Activated CD4-positive, alpha-beta T cell treated with anti-CD3 and anti-CD28 coated beads, Interleukin-2, amount 10 ng/mL, durations not matched to agents 24 days and 14 days (primary cell): Measurements from ENCODE around the gene TP53AIP1. TPM values are rescaled to one million over a fixed set of nuclear protein-coding genes. Genes with fewer than 3 reads are reported as not detected.

Experiments
- DNase-seq: peaks from one replicate; pipeline ENCODE4 v3.0.0; 2022
- H3K27ac Mint-ChIP-seq: one replicate; pipeline ENCODE4 v1.8.0; 2022; ENCODE audit warnings: mild to moderate bottlenecking, mixed read lengths
- H3K27me3 Mint-ChIP-seq: one replicate; pipeline ENCODE4 v1.8.0; 2022; ENCODE audit warnings: mixed read lengths
- H3K36me3 Mint-ChIP-seq: one replicate; pipeline ENCODE4 v1.8.0; 2022; ENCODE audit warnings: low read depth, mild to moderate bottlenecking, mixed read lengths
- H3K4me1 Mint-ChIP-seq: one replicate; pipeline ENCODE4 v1.8.0; 2021; ENCODE audit warnings: mixed read lengths
- H3K4me3 Mint-ChIP-seq: one replicate; pipeline ENCODE4 v1.8.0; 2022; ENCODE audit warnings: mild to moderate bottlenecking, moderate library complexity, mixed read lengths
- H3K9me3 Mint-ChIP-seq: one replicate; pipeline ENCODE4 v1.8.0; 2021; ENCODE audit warnings: mixed read lengths
- intact Hi-C: fragments of 100-400 bp; cut with micrococcal nuclease; formaldehyde crosslinking; loops from one replicate; pipeline ENCODE4 v1.15.1; 2023
- total RNA-seq: library from RNA; stranded (reverse); gene quantifications from 2 replicates; pipeline ENCODE4 v1.2.3, GENCODE V29; 2022

TP53AIP1 gene, protein sequence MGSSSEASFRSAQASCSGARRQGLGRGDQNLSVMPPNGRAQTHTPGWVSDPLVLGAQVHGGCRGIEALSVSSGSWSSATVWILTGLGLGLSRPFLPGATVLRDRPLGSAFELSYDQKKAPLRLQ
- total RNA-seq = not detected in 2 replicates

- no peaks in the 10 kb centered on the region for H3K9me3 Mint-ChIP-seq
- no peak within 1 kb of the TSS for H3K27ac Mint-ChIP-seq
- H3K4me1 Mint-ChIP-seq = no peaks in the 10 kb centered on the region
- no peak for DNase-seq
- H3K4me3 Mint-ChIP-seq = no peak within 1 kb of the TSS
- intact Hi-C loops = no loop called here
- H3K36me3 Mint-ChIP-seq = no peaks in the 10 kb centered on the region
- H3K27me3 Mint-ChIP-seq = peaks cover 6% of the 10 kb centered on the region
Measured at GRCh38 chr11:128942817-128943427, at the start of gene TP53AIP1. Gene TP53AIP1, minus strand, starts transcription at chr11:128942871. Its CDS starts 5,053 bp downstream, at chr11:128937818.

DNA sequence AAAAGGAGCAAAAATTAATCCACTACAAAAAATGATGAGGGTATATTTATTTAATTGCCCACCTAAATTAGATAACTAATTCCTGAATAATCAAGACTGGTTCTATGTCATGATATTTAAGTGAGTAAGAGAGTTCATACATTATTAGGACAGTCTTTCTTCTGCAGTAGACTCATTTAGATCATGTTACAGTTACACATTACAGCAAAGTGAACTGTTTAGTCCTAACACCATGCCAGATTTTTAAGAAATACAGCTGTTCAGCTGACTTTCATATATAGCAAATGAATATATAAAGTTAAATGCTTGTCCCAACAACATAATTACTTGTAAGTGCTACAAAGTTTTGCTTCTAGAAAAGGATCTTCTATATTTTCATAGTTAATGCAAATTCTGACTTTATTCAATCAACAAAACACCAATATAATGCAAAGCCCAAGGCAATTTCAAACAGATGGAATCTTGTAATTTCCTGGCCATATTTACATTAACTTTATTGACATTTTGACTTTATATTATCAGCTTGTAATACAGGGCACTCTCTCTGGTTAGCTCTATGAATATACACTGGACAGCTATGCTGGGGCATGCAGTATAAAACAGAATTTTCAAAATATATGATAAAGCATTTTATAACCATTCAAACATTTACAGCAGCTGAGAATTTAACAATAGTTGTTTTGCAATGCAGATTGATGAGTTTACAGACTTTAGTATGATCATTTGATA is 45.7 kb upstream of the TP53AIP1 start:
- intact Hi-C loops = no loop called here
- Mint-ChIP-seq H3K27me3 (no peaks in the 10 kb centered on the region), H3K4me1 (peaks cover 9% of the 10 kb centered on the region), H3K27ac (no peak overlapping the region), H3K4me3 (no peak overlapping the region), H3K9me3 (peaks cover 8% of the 10 kb centered on the region), H3K36me3 (no peaks in the 10 kb centered on the region)
- DNase-seq = no peak

DNA sequence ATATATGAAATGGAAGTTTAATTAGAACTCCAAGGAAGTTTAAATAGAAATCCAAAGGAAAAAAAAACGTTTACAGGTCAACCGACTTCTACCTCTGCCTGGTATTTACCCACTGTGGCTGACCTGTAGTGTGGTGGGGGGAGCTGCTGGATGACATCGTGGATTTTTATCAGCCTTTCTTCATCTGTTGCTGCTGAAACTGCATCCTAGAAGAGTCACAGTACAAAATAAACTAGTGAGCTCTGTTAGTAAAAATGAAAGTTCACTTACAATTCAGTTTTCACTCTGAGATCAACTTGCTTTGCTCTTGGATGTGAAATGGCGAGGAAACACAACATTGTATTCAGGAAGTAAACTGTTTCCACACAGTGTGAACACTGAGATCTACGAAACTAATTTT is 43.2 kb upstream of the TP53AIP1 start:
- peaks cover 7% of the 10 kb centered on the region for H3K4me1 Mint-ChIP-seq
- peaks cover 8% of the 10 kb centered on the region for H3K9me3 Mint-ChIP-seq
- H3K36me3 Mint-ChIP-seq = no peaks in the 10 kb centered on the region
- DNase-seq = peak; percentile 48
- intact Hi-C loops = loop anchor here (1.0 kb wide), 1 partner anchor 23 kb away; no protein-coding TSS in a partner anchor
- no peak overlapping the region for H3K4me3 Mint-ChIP-seq
- no peak overlapping the region for H3K27ac Mint-ChIP-seq
- H3K27me3 Mint-ChIP-seq = no peaks in the 10 kb centered on the region

DNA sequence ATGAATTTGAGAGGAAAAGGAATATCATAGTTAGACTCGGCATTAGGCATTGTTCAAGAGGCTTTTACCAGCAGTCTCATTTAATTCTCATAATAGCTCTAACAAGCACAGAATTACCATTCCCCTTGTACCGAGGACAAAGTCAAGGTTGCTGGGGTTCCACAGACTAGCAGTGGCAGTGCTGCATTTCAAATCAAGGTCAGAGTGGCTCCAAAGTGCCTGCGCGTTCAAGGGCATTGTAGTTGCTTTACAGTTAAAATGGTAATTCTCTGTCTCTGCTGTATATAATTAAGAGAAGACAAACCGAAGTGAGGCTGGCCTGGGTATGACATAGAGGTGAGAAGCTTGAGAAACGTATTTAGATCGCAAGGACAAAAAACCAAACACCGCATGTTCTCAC is 40.4 kb upstream of the TP53AIP1 start:
- peak; percentile 41 for DNase-seq
- Mint-ChIP-seq H3K27ac (no peak overlapping the region), H3K36me3 (no peaks in the 10 kb centered on the region), H3K4me3 (no peak overlapping the region), H3K4me1 (peaks cover 7% of the 10 kb centered on the region), H3K9me3 (no peaks in the 10 kb centered on the region), H3K27me3 (no peaks in the 10 kb centered on the region)
- intact Hi-C loops = no loop called here

DNA sequence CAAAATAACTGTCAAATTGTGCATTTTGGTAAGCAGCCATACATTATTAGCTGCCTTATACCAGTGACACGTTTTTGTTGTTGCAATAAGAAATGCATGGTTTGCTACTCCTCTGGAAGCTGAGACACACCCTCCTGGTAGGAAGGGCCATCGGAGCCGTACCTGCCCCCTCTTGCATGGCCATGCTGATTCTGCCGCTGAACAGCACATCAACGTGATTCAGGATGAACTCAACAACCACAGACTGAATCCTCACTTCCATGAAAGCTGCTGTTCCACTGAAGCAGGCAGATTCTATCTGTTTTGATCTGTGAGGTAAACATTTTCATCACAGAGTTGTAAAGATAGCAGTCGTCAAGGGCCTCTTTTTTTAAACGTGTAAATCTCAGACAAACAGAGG is 38.6 kb upstream of the TP53AIP1 start:
- H3K36me3 Mint-ChIP-seq = peaks cover 3% of the 10 kb centered on the region
- H3K27me3 Mint-ChIP-seq = no peaks in the 10 kb centered on the region
- H3K4me3 Mint-ChIP-seq = no peak overlapping the region
- H3K9me3 Mint-ChIP-seq = no peaks in the 10 kb centered on the region
- intact Hi-C loops = no loop called here
- no peak for DNase-seq
- no peak overlapping the region for H3K27ac Mint-ChIP-seq
- peaks cover 5% of the 10 kb centered on the region for H3K4me1 Mint-ChIP-seq

GRCh38 chr11:128970598-128971190 is 28.0 kb upstream of the TP53AIP1 start:
- no peak overlapping the region for H3K27ac Mint-ChIP-seq
- intact Hi-C loops = no loop called here
- peak overlapping the region; percentile 0 for H3K4me3 Mint-ChIP-seq
- peak; percentile 72 for DNase-seq
- H3K4me1 Mint-ChIP-seq = peaks cover 24% of the 10 kb centered on the region
- H3K9me3 Mint-ChIP-seq = no peaks in the 10 kb centered on the region
- peaks cover 22% of the 10 kb centered on the region for H3K36me3 Mint-ChIP-seq
- no peaks in the 10 kb centered on the region for H3K27me3 Mint-ChIP-seq

GRCh38 chr11:128968916-128969315 is 26.2 kb upstream of the TP53AIP1 start:
- Mint-ChIP-seq H3K4me1 (peaks cover 41% of the 10 kb centered on the region), H3K4me3 (no peak overlapping the region), H3K27me3 (no peaks in the 10 kb centered on the region), H3K27ac (no peak overlapping the region), H3K36me3 (peaks cover 23% of the 10 kb centered on the region), H3K9me3 (peaks cover 6% of the 10 kb centered on the region)
- intact Hi-C loops = loop anchor here (5.0 to 10.0 kb wide), 2 partner anchors 53 to 146 kb away; no protein-coding TSS in a partner anchor
- DNase-seq = peak; percentile 55

DNA sequence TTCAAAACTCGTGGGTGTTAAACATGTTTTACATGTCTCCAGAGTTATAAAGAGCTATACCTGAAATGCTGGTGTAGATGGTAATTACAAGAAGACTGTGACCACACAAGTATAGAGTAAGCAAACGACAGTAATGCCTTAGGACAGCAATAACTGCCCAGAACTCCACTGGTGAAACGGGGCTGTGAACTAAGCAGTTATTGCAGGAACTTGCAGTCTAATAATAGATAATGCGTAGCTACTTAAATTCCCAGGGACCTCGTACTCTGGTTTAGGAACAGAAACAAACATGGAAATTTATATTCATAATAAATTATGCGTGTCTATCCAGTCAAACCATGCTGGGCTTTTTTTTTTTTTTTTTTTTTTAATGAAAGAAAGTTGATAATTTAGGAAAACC is 24.9 kb upstream of the TP53AIP1 start:
- H3K27ac Mint-ChIP-seq = no peak overlapping the region
- peaks cover 17% of the 10 kb centered on the region for H3K36me3 Mint-ChIP-seq
- DNase-seq = no peak
- H3K4me3 Mint-ChIP-seq = no peak overlapping the region
- peaks cover 53% of the 10 kb centered on the region for H3K4me1 Mint-ChIP-seq
- H3K9me3 Mint-ChIP-seq = peaks cover 7% of the 10 kb centered on the region
- no peaks in the 10 kb centered on the region for H3K27me3 Mint-ChIP-seq
- intact Hi-C loops = loop anchor here (5.0 to 10.0 kb wide), 2 partner anchors 55 to 147 kb away; no protein-coding TSS in a partner anchor

DNA sequence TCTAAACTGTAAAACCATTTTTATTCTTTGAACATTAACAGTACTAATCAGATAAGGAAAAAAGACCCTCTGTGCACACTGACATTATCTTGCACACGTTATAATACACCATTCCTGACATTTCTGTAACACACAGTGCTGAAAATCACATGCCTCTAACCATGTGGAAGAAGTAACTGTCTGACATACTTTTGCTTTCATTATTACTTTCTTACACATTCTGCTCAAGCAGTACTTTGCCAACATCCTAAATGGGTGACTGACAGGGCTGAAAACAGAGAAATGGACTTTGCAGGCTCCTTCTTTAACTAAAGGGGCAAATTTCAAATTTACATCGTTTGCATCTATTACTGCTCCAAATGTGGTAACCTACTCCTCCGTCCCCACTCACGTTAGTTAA is 22.8 kb upstream of the TP53AIP1 start:
- H3K27ac Mint-ChIP-seq = peak overlapping the region; percentile 68

DNA sequence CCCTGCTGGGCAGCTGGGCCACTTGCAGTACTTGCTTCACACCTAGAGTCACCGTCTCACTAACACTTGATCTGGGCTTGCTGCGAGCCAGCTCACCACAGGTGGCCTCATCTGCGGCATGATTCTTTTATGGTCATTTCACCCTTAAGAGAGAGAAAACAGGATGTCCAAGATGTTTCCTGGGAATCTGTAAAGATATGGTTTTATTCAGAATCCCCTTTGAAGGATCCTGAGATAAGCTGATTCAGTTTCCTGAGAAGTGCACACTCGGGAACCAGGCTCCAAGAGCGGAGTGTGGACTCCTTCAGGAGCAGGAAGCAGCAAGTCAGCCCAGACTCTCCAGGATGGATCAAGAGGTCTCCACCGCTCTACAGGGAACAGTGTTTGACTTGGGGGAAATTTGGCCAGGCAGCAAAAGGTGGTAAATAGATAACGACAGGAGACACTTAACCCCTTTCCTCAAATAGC is 21.8 kb upstream of the TP53AIP1 start:
- peak overlapping the region; percentile 37 for H3K4me3 Mint-ChIP-seq

More for the DNA sequence above, 22.8 kb upstream of the TP53AIP1 start:
- peak; percentile 65 for DNase-seq
- Mint-ChIP-seq H3K9me3 (peaks cover 7% of the 10 kb centered on the region), H3K27me3 (no peaks in the 10 kb centered on the region), H3K4me3 (peak overlapping the region; percentile 47), H3K36me3 (peaks cover 11% of the 10 kb centered on the region), H3K4me1 (peaks cover 42% of the 10 kb centered on the region)
- intact Hi-C loops = loop anchor here (5.0 to 10.0 kb wide), 2 partner anchors 57 to 149 kb away; no protein-coding TSS in a partner anchor

DNA sequence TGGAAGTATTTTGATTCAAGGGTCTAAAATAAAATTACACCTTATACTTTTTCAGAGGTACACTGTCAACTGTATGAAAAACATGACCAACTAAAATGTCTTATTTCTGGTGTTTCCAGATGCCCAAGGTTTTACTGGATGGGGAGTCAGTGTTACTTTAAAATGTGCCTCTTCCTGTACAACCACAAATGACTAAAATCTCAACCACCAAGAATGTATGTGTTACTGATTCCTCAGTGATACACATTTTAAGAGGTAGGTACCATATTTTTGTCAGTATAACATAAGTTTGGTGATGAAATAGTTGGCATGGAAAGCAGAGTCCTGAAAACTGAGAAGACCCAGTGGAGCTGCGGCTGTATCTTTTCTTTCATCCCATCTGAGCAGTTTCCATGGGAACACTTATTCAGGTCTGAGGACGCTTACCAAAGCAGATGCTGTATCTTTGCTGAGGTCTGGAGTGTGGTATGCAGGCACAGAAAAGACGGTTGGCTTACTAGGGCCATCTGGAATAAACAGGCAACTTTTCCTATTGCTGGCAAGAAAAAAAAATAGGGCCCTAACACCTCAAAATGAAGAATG is 21.2 kb upstream of the TP53AIP1 start:
- peak overlapping the region; percentile 37 for H3K4me3 Mint-ChIP-seq
- intact Hi-C loops = loop anchor here (1.0 to 10.0 kb wide), 2 partner anchors 22 to 151 kb away; no protein-coding TSS in a partner anchor
- H3K36me3 Mint-ChIP-seq = peaks cover 3% of the 10 kb centered on the region
- H3K4me1 Mint-ChIP-seq = peaks cover 36% of the 10 kb centered on the region
- H3K9me3 Mint-ChIP-seq = peaks cover 7% of the 10 kb centered on the region
- H3K27me3 Mint-ChIP-seq = no peaks in the 10 kb centered on the region
- peak overlapping the region; percentile 60 for H3K27ac Mint-ChIP-seq
- DNase-seq = no peak

More for the DNA sequence above, 21.8 kb upstream of the TP53AIP1 start:
- no peak for DNase-seq
- peaks cover 3% of the 10 kb centered on the region for H3K36me3 Mint-ChIP-seq
- H3K27me3 Mint-ChIP-seq = no peaks in the 10 kb centered on the region
- H3K27ac Mint-ChIP-seq = peak overlapping the region; percentile 60
- H3K4me1 Mint-ChIP-seq = peaks cover 36% of the 10 kb centered on the region
- intact Hi-C loops = loop anchor here (10.0 kb wide), 1 partner anchor 150 kb away; no protein-coding TSS in a partner anchor
- H3K9me3 Mint-ChIP-seq = peaks cover 7% of the 10 kb centered on the region

DNA sequence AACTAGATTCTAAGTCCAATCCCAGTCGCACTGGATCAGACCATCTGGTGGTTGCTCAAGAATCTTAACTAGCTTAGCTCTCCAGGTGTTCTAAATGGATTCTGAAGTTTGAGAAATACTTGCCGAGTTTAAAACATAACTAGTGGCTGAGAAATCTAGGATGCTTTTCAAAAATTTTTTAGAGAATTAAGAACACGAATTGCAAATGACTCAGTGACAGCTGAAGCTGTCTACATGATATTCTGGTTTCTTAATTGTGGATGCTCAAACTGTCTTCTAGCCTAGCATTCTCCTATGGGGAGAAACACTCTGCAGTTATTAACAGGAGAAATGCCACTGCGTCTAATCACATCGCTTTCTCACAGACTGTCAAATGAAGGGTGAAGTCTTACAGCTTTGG is 20.2 kb upstream of the TP53AIP1 start:
- intact Hi-C loops = loop anchor here (1.0 to 10.0 kb wide), 2 partner anchors 23 to 152 kb away; no protein-coding TSS in a partner anchor

GRCh38 chr11:128961645-128962044 is 19.0 kb upstream of the TP53AIP1 start:
- intact Hi-C loops = loop anchor here (10.0 kb wide), 1 partner anchor 153 kb away; no protein-coding TSS in a partner anchor
- peaks cover 3% of the 10 kb centered on the region for H3K36me3 Mint-ChIP-seq
- H3K4me1 Mint-ChIP-seq = peaks cover 32% of the 10 kb centered on the region

More for the DNA sequence above, 20.2 kb upstream of the TP53AIP1 start:
- peaks cover 3% of the 10 kb centered on the region for H3K36me3 Mint-ChIP-seq
- peaks cover 33% of the 10 kb centered on the region for H3K4me1 Mint-ChIP-seq
- peak overlapping the region; percentile 47 for H3K4me3 Mint-ChIP-seq
- H3K27ac Mint-ChIP-seq = no peak overlapping the region
- peaks cover 7% of the 10 kb centered on the region for H3K9me3 Mint-ChIP-seq
- DNase-seq = no peak
- H3K27me3 Mint-ChIP-seq = no peaks in the 10 kb centered on the region

More at GRCh38 chr11:128961645-128962044, 19.0 kb upstream of the TP53AIP1 start:
- no peak overlapping the region for H3K4me3 Mint-ChIP-seq
- no peak overlapping the region for H3K27ac Mint-ChIP-seq
- no peak for DNase-seq
- peaks cover 6% of the 10 kb centered on the region for H3K27me3 Mint-ChIP-seq
- peaks cover 7% of the 10 kb centered on the region for H3K9me3 Mint-ChIP-seq
